GM12878 (cell line): ENCODE data around the gene OGFOD3. TPM values are rescaled to one million over a fixed set of nuclear protein-coding genes. Genes with fewer than 3 reads are reported as not detected.

ENCODE experiments used
- FOS ChIP-seq: IDR thresholded peaks from 3 replicates; pipeline ENCODE4 v1.6.1; 2011; ENCODE audit warnings: borderline replicate concordance; ENCODE audit not compliant: insufficient read length; ENCODE audit errors: extremely low read depth
- SMARCA5 ChIP-seq: fragments of 450-650 bp; IDR thresholded peaks from 2 replicates; pipeline ENCODE4 v1.6.1; 2017; ENCODE audit warnings: mild to moderate bottlenecking
- SMC3 ChIP-seq: IDR thresholded peaks from 2 replicates; pipeline ENCODE4 v1.6.1; 2011; ENCODE audit warnings: low read length, improper control_type of control experiment, borderline replicate concordance
- STAT1 ChIP-seq: fragments of 450-650 bp; conservative IDR thresholded peaks from 2 replicates; pipeline ENCODE4 v1.6.1; 2014; ENCODE audit warnings: antibody characterized with exemption, mild to moderate bottlenecking
- polyA plus RNA-seq, 11 experiments: library from polyadenylated mRNA; depleted of rRNA in 4 of 11; unstranded in 6 of 11; stranded (reverse) in 5 of 11; fragments of >200 nt; fragmentation: Nextera tagmentation in 4 of 11; fragmentation: Illumina TruSeq in 1 of 11; extraction: Ambion mirVana in 4 of 11; extraction: Trizol in 1 of 11; gene quantifications; 1 replicate in 1 of 11; 2 replicates in 10 of 11; pipeline versions ENCODE4 v1.2.1 to v1.2.3, GENCODE V29; 2011 to 2016; ENCODE audit warnings: inconsistent platforms in 2 of 11, missing spikeins in 2 of 11, low read depth in 1 of 11
- total RNA-seq, 4 experiments: library from RNA; depleted of rRNA in 3 of 4; stranded (reverse); fragments of >200 nt in 3 of 4; fragmentation: Illumina TruSeq in 1 of 4; extraction: Trizol in 1 of 4; gene quantifications; 2 replicates each; pipeline versions ENCODE4 v1.2.1 to v1.2.3, GENCODE V29; 2013 to 2021
- TF ChIP-seq, protein P1 (sequence below): IDR thresholded peaks from 2 replicates; pipeline ENCODE4 v1.6.1; 2012; ENCODE audit warnings: improper control_type of control experiment, low read depth, low read length; ENCODE audit not compliant: insufficient replicate concordance
- TF ChIP-seq, protein P2 (sequence below): IDR thresholded peaks from 2 replicates; pipeline ENCODE4 v1.6.1; 2011; ENCODE audit warnings: borderline replicate concordance, low read depth, mild to moderate bottlenecking, moderate library complexity, mixed read lengths, low read length; ENCODE audit not compliant: insufficient read depth; ENCODE audit errors: extremely low read length
- TF ChIP-seq, protein P3 (sequence below): fragments of 450-650 bp; IDR thresholded peaks from 2 replicates; pipeline ENCODE4 v1.6.1; 2016; ENCODE audit warnings: mild to moderate bottlenecking, moderate library complexity, borderline replicate concordance
- TF ChIP-seq, protein P4 (sequence below): fragments of 450-650 bp; conservative IDR thresholded peaks from 2 replicates; pipeline ENCODE4 v1.6.1; 2017; ENCODE audit warnings: mild to moderate bottlenecking, moderate library complexity

OGFOD3 gene
- total and polyA plus RNA-seq, 10 of the 15 experiments (the other 5 are each of a cell fraction or from before 2014, with no cell fraction given): 0.48 to 28.4 (median 18.3) TPM

DNA sequence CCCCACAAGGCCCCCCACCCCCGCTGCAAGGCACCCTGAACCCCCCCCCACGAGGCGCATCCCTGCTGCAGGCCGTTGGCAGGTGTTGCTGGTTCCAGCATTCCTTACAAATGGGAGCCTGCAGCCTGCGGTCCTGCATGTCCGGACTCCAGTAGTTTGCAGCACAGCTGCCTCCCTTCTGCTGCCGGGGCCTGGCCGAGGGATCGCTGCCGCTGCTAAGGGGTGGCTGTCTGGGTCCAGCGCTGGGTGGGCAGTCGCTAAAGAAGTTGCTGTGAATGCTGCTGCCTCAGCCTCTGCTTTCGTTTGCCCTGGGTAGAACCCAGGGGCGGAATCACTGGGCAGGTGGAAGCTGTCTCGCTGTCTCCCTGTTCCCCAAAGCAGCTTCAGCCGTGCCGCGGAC is 35.0 kb downstream of the OGFOD3 start (continued):
- TF ChIP-seq, protein P1, sequence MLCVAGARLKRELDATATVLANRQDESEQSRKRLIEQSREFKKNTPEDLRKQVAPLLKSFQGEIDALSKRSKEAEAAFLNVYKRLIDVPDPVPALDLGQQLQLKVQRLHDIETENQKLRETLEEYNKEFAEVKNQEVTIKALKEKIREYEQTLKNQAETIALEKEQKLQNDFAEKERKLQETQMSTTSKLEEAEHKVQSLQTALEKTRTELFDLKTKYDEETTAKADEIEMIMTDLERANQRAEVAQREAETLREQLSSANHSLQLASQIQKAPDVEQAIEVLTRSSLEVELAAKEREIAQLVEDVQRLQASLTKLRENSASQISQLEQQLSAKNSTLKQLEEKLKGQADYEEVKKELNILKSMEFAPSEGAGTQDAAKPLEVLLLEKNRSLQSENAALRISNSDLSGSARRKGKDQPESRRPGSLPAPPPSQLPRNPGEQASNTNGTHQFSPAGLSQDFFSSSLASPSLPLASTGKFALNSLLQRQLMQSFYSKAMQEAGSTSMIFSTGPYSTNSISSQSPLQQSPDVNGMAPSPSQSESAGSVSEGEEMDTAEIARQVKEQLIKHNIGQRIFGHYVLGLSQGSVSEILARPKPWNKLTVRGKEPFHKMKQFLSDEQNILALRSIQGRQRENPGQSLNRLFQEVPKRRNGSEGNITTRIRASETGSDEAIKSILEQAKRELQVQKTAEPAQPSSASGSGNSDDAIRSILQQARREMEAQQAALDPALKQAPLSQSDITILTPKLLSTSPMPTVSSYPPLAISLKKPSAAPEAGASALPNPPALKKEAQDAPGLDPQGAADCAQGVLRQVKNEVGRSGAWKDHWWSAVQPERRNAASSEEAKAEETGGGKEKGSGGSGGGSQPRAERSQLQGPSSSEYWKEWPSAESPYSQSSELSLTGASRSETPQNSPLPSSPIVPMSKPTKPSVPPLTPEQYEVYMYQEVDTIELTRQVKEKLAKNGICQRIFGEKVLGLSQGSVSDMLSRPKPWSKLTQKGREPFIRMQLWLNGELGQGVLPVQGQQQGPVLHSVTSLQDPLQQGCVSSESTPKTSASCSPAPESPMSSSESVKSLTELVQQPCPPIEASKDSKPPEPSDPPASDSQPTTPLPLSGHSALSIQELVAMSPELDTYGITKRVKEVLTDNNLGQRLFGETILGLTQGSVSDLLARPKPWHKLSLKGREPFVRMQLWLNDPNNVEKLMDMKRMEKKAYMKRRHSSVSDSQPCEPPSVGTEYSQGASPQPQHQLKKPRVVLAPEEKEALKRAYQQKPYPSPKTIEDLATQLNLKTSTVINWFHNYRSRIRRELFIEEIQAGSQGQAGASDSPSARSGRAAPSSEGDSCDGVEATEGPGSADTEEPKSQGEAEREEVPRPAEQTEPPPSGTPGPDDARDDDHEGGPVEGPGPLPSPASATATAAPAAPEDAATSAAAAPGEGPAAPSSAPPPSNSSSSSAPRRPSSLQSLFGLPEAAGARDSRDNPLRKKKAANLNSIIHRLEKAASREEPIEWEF: no peak
- TF ChIP-seq SMC3 (no peak), SMARCA5 (no peak), STAT1 (no peak), FOS (no peak)
- TF ChIP-seq, protein P2, sequence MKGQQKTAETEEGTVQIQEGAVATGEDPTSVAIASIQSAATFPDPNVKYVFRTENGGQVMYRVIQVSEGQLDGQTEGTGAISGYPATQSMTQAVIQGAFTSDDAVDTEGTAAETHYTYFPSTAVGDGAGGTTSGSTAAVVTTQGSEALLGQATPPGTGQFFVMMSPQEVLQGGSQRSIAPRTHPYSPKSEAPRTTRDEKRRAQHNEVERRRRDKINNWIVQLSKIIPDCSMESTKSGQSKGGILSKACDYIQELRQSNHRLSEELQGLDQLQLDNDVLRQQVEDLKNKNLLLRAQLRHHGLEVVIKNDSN: no peak
- TF ChIP-seq, protein P3, sequence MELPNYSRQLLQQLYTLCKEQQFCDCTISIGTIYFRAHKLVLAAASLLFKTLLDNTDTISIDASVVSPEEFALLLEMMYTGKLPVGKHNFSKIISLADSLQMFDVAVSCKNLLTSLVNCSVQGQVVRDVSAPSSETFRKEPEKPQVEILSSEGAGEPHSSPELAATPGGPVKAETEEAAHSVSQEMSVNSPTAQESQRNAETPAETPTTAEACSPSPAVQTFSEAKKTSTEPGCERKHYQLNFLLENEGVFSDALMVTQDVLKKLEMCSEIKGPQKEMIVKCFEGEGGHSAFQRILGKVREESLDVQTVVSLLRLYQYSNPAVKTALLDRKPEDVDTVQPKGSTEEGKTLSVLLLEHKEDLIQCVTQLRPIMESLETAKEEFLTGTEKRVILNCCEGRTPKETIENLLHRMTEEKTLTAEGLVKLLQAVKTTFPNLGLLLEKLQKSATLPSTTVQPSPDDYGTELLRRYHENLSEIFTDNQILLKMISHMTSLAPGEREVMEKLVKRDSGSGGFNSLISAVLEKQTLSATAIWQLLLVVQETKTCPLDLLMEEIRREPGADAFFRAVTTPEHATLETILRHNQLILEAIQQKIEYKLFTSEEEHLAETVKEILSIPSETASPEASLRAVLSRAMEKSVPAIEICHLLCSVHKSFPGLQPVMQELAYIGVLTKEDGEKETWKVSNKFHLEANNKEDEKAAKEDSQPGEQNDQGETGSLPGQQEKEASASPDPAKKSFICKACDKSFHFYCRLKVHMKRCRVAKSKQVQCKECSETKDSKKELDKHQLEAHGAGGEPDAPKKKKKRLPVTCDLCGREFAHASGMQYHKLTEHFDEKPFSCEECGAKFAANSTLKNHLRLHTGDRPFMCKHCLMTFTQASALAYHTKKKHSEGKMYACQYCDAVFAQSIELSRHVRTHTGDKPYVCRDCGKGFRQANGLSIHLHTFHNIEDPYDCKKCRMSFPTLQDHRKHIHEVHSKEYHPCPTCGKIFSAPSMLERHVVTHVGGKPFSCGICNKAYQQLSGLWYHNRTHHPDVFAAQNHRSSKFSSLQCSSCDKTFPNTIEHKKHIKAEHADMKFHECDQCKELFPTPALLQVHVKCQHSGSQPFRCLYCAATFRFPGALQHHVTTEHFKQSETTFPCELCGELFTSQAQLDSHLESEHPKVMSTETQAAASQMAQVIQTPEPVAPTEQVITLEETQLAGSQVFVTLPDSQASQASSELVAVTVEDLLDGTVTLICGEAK: no peak
- TF ChIP-seq, protein P4, sequence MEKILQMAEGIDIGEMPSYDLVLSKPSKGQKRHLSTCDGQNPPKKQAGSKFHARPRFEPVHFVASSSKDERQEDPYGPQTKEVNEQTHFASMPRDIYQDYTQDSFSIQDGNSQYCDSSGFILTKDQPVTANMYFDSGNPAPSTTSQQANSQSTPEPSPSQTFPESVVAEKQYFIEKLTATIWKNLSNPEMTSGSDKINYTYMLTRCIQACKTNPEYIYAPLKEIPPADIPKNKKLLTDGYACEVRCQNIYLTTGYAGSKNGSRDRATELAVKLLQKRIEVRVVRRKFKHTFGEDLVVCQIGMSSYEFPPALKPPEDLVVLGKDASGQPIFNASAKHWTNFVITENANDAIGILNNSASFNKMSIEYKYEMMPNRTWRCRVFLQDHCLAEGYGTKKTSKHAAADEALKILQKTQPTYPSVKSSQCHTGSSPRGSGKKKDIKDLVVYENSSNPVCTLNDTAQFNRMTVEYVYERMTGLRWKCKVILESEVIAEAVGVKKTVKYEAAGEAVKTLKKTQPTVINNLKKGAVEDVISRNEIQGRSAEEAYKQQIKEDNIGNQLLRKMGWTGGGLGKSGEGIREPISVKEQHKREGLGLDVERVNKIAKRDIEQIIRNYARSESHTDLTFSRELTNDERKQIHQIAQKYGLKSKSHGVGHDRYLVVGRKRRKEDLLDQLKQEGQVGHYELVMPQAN: no peak
- TF ChIP-seq, all 136 proteins: peak for 0
